GM19240 (cell line): ENCODE data around the gene BAIAP2L2.

ENCODE experiments used
- DNase-seq: peaks from one replicate; pipeline ENCODE4 v3.0.0; 2011; ENCODE audit warnings: low spot score; ENCODE audit not compliant: insufficient read length

BAIAP2L2 gene

DNA sequence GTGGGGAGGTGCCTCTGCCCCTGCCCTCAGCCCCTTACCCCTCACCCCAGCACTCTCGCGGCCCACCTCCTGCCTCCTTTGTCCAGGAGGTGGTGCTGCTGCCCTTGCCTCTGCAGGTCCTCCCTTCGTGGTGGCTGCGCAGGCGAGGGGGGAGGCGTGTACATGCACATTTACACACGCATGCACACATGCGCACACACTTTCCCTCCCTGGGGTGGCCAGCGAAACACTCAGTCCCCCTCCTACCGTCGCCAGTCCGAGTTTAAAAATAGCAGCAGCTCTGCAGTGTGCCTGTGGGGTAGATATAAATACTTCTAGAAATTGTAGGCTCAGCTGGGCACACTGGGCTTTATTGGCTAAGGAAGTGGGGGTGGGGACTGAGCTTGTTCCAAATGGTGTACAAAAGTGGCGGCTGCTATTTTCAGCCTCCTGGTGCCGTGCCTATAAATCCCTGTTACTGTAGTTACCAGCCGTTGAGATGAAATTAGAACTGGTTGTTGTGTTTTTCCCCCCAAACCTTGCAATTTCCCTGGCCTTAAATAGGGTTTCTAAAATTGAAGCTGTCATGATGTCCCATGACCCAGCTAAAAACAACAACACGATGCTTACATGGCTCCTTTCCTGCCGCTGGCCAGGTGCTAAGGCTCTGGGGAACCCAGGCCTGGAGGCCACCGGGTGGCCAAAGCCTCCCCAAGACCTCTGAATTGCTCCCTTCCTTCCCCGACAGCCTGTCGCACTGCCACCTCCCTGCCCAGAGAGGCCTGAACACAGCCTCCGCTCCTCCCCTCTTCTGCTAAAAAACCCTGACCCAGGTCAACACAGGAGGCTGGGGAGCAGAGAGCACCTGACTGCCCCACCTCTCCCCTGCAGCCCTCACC is 40.9 kb downstream of the BAIAP2L2 start:
- DNase-seq = no peak

DNA sequence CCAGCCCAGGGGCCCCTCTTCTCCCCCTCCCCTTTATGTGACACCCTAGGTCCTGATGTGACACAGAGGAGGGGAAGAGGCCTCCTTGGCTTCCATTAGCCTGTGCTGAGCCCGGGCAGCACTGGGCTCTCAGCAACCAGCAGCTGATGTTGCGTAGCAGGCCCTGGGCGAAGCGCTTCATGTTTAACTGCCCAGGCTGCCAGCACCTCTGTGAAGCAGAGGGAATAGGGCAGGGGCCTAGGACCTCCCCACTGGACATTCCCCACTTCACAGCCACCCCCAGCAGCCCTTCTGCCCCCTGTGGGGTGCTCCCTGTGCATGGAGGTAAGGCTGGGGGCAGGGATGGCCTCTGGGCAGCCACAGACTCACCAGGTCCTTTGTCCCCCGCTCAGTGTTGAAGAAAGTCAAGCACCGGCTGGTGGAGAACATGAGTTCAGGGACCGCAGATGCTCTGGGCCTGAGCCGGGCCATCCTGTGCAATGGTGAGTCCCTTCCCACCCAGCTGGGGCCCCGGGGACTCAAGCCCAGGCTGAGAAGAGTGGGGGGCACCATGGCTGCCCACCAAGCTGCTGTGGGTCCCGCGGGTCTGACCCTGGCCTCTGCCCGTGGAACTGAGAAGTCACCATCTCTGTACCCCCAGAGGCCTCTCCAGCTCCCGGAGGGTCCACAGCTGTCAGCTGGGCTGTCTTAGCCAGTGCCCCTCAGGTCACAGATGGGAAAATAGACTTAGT is 41.7 kb downstream of the BAIAP2L2 start:
- no peak for DNase-seq

DNA sequence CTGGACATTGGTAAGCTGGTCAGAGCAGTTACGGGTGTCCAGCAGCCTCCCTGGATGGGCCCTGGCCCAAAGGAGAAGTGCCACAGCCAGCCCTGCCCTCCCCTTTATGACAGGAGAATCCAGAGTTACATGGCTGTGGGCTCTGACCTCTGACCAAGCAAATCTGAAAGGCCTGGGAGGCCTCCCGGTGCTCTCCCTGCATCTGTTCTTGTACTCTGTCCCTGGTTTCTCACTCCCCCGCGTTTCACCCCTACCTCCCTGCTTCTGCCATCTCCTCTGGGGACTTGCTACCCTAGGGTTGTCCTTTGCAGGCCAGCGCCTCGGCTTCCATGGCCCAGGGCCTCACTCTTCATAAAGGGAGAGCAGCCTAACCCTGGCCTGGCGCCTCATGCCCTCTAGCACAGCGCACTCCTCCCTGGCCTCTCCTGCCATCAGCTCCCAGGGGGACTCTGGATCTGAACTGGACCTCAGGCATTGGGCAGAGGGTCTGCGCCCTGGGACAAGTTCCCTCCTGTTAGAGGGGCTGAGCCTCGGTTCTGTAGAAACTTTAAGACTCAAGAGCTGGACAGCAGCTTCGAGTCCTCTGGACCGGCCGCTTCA is 42.6 kb downstream of the BAIAP2L2 start:
- DNase-seq = no peak

GRCh38 chr22:38067028-38067415 is 43.5 kb downstream of the BAIAP2L2 start:
- no peak for DNase-seq

- no peak for DNase-seq
These were observed 44.0 kb downstream of the BAIAP2L2 start for GRCh38 chr22:38066381-38067027.

DNA sequence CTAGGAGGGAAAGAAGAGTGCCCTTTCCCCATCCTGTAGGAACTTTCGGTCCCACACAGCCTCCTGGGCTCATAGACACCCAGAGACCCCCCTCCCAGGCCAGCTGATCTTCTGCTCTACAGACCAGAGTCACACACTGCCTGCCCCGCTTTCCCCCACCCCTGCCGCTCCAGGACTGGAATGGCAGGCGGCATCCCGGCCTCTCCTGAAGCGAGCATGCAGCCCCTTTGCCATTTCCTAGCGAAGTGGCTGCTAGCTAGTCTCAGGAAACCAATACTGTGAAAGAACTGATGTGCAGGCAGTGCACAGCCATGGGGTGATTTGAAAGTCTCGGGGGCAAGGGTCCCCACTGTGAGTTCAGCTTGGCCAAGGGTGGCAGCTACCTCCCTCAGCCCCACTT is 44.9 kb downstream of the BAIAP2L2 start:
- no peak for DNase-seq

GRCh38 chr22:38062791-38063190 is 47.7 kb downstream of the BAIAP2L2 start:
- DNase-seq = no peak

GRCh38 chr22:38056969-38057891 is 53.3 kb downstream of the BAIAP2L2 start, which contains the start of gene PICK1:
PICK1 (plus strand) TSS chr22:38057404; CDS start chr22:38057810, 406 bp downstream.
- DNase-seq = peak; percentile 91

GRCh38 chr22:38051900-38052862 is 58.3 kb downstream of the BAIAP2L2 start:
- peak; percentile 90 for DNase-seq

- no peak for DNase-seq
These were observed 59.2 kb downstream of the BAIAP2L2 start for GRCh38 chr22:38051261-38051660.

- DNase-seq = no peak
These were observed 59.8 kb downstream of the BAIAP2L2 start for GRCh38 chr22:38050720-38051119.

DNA sequence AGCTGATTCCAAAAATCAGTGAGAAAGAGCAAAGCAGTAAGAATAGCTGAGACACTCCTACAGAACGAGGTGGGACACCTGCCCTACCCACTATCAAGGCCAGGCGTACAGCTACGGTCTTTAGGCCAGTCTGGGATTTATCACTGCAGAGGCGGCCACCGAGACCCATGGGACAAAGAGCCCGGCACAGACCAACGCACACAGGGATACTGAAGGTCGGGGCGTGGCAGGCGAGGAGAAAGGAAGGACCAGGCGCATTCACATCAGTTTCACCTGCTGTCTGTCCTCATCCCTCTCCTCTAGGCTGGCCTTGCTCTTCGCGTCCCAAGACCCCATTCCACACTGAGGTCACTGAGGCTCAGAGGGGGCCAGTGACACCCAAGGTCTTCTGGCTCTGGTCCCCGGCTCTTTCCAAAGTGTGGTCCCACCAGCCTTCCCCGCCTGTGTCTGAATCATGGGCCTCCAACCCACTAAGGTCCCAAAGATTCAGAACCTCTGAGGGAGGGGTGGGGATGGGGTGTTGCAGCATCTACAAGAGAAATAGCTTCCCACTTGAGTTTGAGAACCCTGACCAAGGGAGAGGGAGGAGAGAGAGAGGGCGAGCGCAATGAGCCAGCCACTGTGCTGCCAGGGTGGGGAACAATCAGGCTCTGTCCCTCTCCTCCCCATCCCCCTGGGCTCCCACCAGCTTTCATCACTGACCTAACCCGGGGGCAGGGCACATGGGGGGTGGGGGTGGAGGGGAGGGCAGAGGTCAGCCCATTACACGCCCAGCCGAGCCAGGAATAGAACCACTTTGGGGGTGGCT is 60.5 kb downstream of the BAIAP2L2 start:
- DNase-seq = no peak

GRCh38 chr22:38046070-38046748 is 64.3 kb downstream of the BAIAP2L2 start:
- DNase-seq = no peak

DNA sequence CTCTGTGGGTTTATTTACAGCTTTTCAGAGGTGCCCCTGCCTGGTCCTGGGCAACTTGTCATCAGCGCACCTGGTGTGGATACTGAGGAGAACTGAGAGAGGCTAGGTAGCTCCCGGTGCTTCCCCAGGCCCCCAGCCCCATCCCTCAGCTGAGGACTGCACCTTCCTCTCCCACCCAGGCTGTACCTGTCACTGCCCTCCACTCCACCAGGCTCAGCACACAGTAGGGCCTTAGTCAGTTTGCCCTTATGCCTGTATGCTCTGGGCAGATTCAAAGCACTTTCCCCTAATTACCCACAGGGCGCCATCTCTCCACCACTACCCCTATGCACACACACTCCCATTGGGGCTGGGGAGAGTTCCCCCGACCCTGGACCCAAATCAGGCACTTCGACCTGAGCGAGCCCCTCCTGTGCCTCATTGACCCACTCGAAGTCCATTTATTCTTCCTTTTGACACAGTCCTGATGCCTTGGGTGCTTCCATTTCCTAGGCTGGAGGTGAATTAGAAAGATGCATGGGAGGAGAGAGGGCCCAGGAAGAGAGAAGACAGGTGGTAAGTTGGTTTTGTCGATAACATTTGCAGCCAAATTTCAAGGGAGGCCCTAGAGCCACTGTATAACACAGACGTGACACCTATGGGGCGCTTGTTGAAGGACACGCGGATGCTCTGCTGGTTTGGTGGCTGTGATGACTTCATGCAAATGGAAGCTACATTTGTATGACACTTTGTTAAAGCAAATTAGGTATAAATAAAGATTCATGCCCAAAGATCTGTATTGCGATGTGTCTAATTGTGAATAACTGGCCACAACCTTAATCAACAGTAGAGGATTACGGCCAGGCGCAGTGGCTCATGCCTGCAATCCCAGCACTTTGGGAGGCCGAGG is 67.1 kb downstream of the BAIAP2L2 start:
- DNase-seq = no peak

- DNase-seq = no peak
These were observed 68.0 kb downstream of the BAIAP2L2 start for GRCh38 chr22:38042488-38042790.

- DNase-seq = no peak
These were observed 68.6 kb downstream of the BAIAP2L2 start for GRCh38 chr22:38041760-38042487.
